HCT116 (cell line): Measurements from ENCODE around the gene ZNF26. TPM values are rescaled to one million over a fixed set of nuclear protein-coding genes. Genes with fewer than 3 reads are reported as not detected.
A peak's percentile ranks its signal among the peaks of the same experiment; 100 is the strongest.
"Not testable (repeated sequence)": the region's sequence is repeated elsewhere in the genome, so short reads cannot be mapped to it uniquely, and the experiment has no call there.

Source experiments
- ATAC-seq: fragments of 200-7000 bp; cut with Tn5 transposase; 2 replicates; pipeline ENCODE4 v1.9.1; 2020; ENCODE audit warnings: mild to moderate bottlenecking, moderate library complexity
- BruUV-seq: library from RNA; stranded (reverse); fragments of 400-500 nt; replicated peaks from 2 replicates; lab custom pipeline; 2021; lab: Mats Ljungman, UMichigan
- CTCF ChIA-PET: fragments of 300-600 bp; sonication (Branson Sonifier 250); formaldehyde crosslinking; loops from one replicate; lab custom pipeline; 2021; ENCODE audit warnings: antibody characterized with exemption; lab: Charles Lee
- POLR2A ChIA-PET: fragments of 300-600, 350-600 bp; sonication (Branson Sonifier 250); formaldehyde crosslinking; loops from one replicate; lab custom pipeline; 2021; ENCODE audit warnings: antibody characterized with exemption; lab: Charles Lee
- RAD21 ChIA-PET, 2 experiments: fragments of 300-600 bp; sonication (Branson Sonifier 250); formaldehyde crosslinking; loops; one replicate each; lab custom pipeline; 2023; ENCODE audit warnings: low total read pairs in 2 of 2; ENCODE audit not compliant: uncharacterized antibody in 2 of 2, unreplicated experiment in 2 of 2, low non-redundant PET in 1 of 2; lab: Charles Lee
- DNase-seq: peaks from one replicate; pipeline ENCODE4 v3.0.0-alpha.2; 2010; ENCODE audit warnings: low read depth, low spot score
- H2AFZ ChIP-seq: fragments of 200-600 bp; shearing (Covaris generic), sonication (generic); 2 replicates; pipeline ENCODE4 v1.6.1; 2017; ENCODE audit warnings: low read depth, mixed run types, mixed read lengths, antibody characterized with exemption, low read length; ENCODE audit not compliant: poor library complexity, severe bottlenecking
- H3K27ac ChIP-seq: 2 replicates; pipeline ENCODE4 v1.5.1; 2012; ENCODE audit warnings: low read depth, low read length
- H3K27me3 ChIP-seq: fragments of 200-600 bp; sonication (generic); 2 replicates; pipeline ENCODE4 v1.6.1; 2016; ENCODE audit warnings: mixed run types, low read length, mixed read lengths; ENCODE audit not compliant: insufficient read depth
- H3K36me3 ChIP-seq, 2 experiments: fragments of 200-500 bp in 1 of 2; fragments of 200-600 bp in 1 of 2; sonication (Bioruptor generic) in 1 of 2; sonication (generic) in 1 of 2; 2 replicates each; pipeline versions ENCODE4 v1.5.1 to v1.6.1; 2014 to 2016; ENCODE audit warnings: low read length in 2 of 2, inconsistent platforms in 1 of 2, mixed read lengths in 1 of 2, mixed run types in 1 of 2; ENCODE audit not compliant: insufficient read depth in 2 of 2, control insufficient read depth in 1 of 2
- H3K4me1 ChIP-seq, 2 experiments: fragments of 200-600 bp in 1 of 2; sonication (generic) in 1 of 2; 2 replicates each; pipeline versions ENCODE4 v1.5.1 to v1.6.1; 2012 to 2017; ENCODE audit warnings: low read length in 2 of 2, inconsistent platforms in 1 of 2, mild to moderate bottlenecking in 1 of 2, mixed read lengths in 1 of 2, mixed run types in 1 of 2, moderate library complexity in 1 of 2; ENCODE audit not compliant: insufficient read depth in 2 of 2, control insufficient read depth in 1 of 2
- H3K4me2 ChIP-seq: fragments of 200-600 bp; sonication (generic); 2 replicates; pipeline ENCODE4 v1.6.1; 2017; ENCODE audit warnings: mixed run types, low read length, mixed read lengths
- H3K4me3 ChIP-seq, 2 experiments: fragments of 200-600 bp in 1 of 2; sonication (generic) in 1 of 2; replicated peaks in 1 of 2; 2 replicates each; pipeline ENCODE4 v1.5.1; 2011 to 2016; ENCODE audit warnings: low read length in 2 of 2, control low read depth in 1 of 2, low read depth in 1 of 2, mild to moderate bottlenecking in 1 of 2, mixed read lengths in 1 of 2, mixed run types in 1 of 2
- H3K79me2 ChIP-seq: fragments of 200-600 bp; sonication (generic); 2 replicates; pipeline ENCODE4 v1.6.1; 2017; ENCODE audit warnings: mild to moderate bottlenecking, mixed run types, low read length, moderate library complexity, mixed read lengths; ENCODE audit not compliant: insufficient read depth
- H3K9ac ChIP-seq: fragments of 200-600 bp; sonication (generic); 2 replicates; pipeline ENCODE4 v1.6.1; 2016; ENCODE audit warnings: low read length, mixed read lengths
- H3K9me2 ChIP-seq: fragments of 200-600 bp; sonication (generic), shearing (Covaris generic); 2 replicates; pipeline ENCODE4 v1.6.1; 2017; ENCODE audit warnings: mixed run types, mild to moderate bottlenecking, moderate library complexity; ENCODE audit not compliant: insufficient read depth
- H3K9me3 ChIP-seq, 2 experiments: fragments of 200-500 bp in 1 of 2; fragments of 200-600 bp in 1 of 2; sonication (Bioruptor generic) in 1 of 2; sonication (generic) in 1 of 2; 2 replicates each; pipeline ENCODE4 v1.6.1; 2014 to 2017; ENCODE audit warnings: low read length in 2 of 2, mixed read lengths in 2 of 2, inconsistent platforms in 1 of 2, low read depth in 1 of 2, mild to moderate bottlenecking in 1 of 2, mixed run types in 1 of 2, moderate library complexity in 1 of 2; ENCODE audit not compliant: control insufficient read depth in 1 of 2, insufficient read depth in 1 of 2
- H4K20me1 ChIP-seq: fragments of 200-600 bp; sonication (generic), shearing (Covaris generic); 2 replicates; pipeline ENCODE4 v1.6.1; 2017; ENCODE audit warnings: mixed run types, mild to moderate bottlenecking, moderate library complexity; ENCODE audit not compliant: insufficient read depth
- ELF1 ChIP-seq: IDR thresholded peaks from 2 replicates; pipeline ENCODE4 v1.6.1; 2012; ENCODE audit warnings: low read depth, borderline replicate concordance
- MAX ChIP-seq: IDR thresholded peaks from 2 replicates; pipeline ENCODE4 v1.6.1; 2012
- POLR2AphosphoS5 ChIP-seq: IDR thresholded peaks from 2 replicates; pipeline ENCODE4 v1.6.1; 2011; ENCODE audit warnings: mild to moderate bottlenecking, low read depth, low read length, moderate library complexity
- RAD21 ChIP-seq: IDR thresholded peaks from 2 replicates; pipeline ENCODE4 v1.6.1; 2012; ENCODE audit warnings: low read depth, mild to moderate bottlenecking
- ZBTB33 ChIP-seq: IDR thresholded peaks from 2 replicates; pipeline ENCODE4 v1.6.1; 2011; ENCODE audit warnings: mild to moderate bottlenecking, low read length, moderate library complexity; ENCODE audit not compliant: insufficient replicate concordance; ENCODE audit errors: extremely low read depth
- intact Hi-C: fragments of 100-400 bp; cut with micrococcal nuclease; formaldehyde crosslinking; loops from 2 replicates; pipeline ENCODE4 v1.10.0; 2022
- total RNA-seq: library from RNA; stranded (reverse); gene quantifications from one replicate; pipeline ENCODE4 v1.2.1, GENCODE V29; 2021; ENCODE audit not compliant: unreplicated experiment

The ZNF26 gene
- total RNA-seq, 1 experiment from 2014 or later, result 4.4 TPM

GRCh38 chr12:132986001-132986884, at the start of gene ZNF26 (continued):
- TF ChIP-seq ZBTB33 (no peak), ELF1 (peak; percentile 66), MAX (peak; percentile 88), POLR2AphosphoS5 (peak; percentile 60), RAD21 (no peak)

- POLR2A ChIA-PET, BruUV-seq: not testable (repeated sequence)
Observed at GRCh38 chr12:132936921-132937320, 49.2 kb upstream of the ZNF26 start.

More at GRCh38 chr12:132936921-132937320, 49.2 kb upstream of the ZNF26 start:
- H3K27ac ChIP-seq, H3K79me2 ChIP-seq, ATAC-seq, H3K9me2 ChIP-seq, DNase-seq, H3K36me3 ChIP-seq, H3K27me3 ChIP-seq, H2AFZ ChIP-seq, H3K9ac ChIP-seq, CTCF ChIA-PET, H3K4me3 ChIP-seq, H3K4me1 ChIP-seq, RAD21 ChIA-PET, H4K20me1 ChIP-seq, H3K4me2 ChIP-seq, intact Hi-C loops: not testable (repeated sequence)
- H3K9me3 ChIP-seq, result peaks cover 5 to 17% of the 10 kb centered on the region in 2 experiments; a peak in 2 of 4 replicates
